Trophoblast cell (in vitro differentiated cells and primary cell): Measurements from ENCODE around the gene KCNQ1OT1.

Experiments used
- DNase-seq, 2 donors: peaks; one replicate each; pipeline ENCODE4 v3.0.0-alpha.2; 2016
- H2AFZ ChIP-seq: 2 replicates; pipeline ENCODE4 v1.6.1; 2013; ENCODE audit warnings: low read length, moderate library complexity, mild to moderate bottlenecking; ENCODE audit not compliant: insufficient read depth, poor library complexity
- H2AK5ac ChIP-seq: 2 replicates; pipeline ENCODE4 v1.6.1; 2013; ENCODE audit warnings: mild to moderate bottlenecking, low read length
- H2BK120ac ChIP-seq: 2 replicates; pipeline ENCODE4 v1.6.1; 2013; ENCODE audit warnings: low read length, mild to moderate bottlenecking, moderate library complexity; ENCODE audit not compliant: insufficient read depth, poor library complexity
- H2BK12ac ChIP-seq: 2 replicates; pipeline ENCODE4 v1.6.1; 2013; ENCODE audit warnings: mild to moderate bottlenecking, low read length, moderate library complexity
- H2BK5ac ChIP-seq: 2 replicates; pipeline ENCODE4 v1.6.1; 2013; ENCODE audit warnings: low read length, low read depth, moderate library complexity, mild to moderate bottlenecking; ENCODE audit not compliant: poor library complexity
- H3K14ac ChIP-seq: 2 replicates; pipeline ENCODE4 v1.6.1; 2013; ENCODE audit warnings: mild to moderate bottlenecking, low read length
- H3K18ac ChIP-seq: 2 replicates; pipeline ENCODE4 v1.6.1; 2013; ENCODE audit warnings: mild to moderate bottlenecking, low read length
- H3K23ac ChIP-seq: 2 replicates; pipeline ENCODE4 v1.6.1; 2013; ENCODE audit warnings: low read length
- H3K27ac ChIP-seq: 2 replicates; pipeline ENCODE4 v1.5.1; 2013; ENCODE audit warnings: low read depth, mild to moderate bottlenecking, inconsistent platforms, low read length, moderate library complexity
- H3K27me3 ChIP-seq: 2 replicates; pipeline ENCODE4 v1.6.1; 2013; ENCODE audit warnings: inconsistent platforms, mild to moderate bottlenecking, low read length, moderate library complexity; ENCODE audit not compliant: insufficient read depth
- H3K36me3 ChIP-seq, 2 experiments: 1 replicate in 1 of 2; 2 replicates in 1 of 2; pipeline ENCODE4 v1.6.1; 2013; ENCODE audit warnings: low read length in 2 of 2, mild to moderate bottlenecking in 2 of 2, moderate library complexity in 1 of 2; ENCODE audit not compliant: insufficient read depth in 2 of 2, control insufficient read depth in 1 of 2
- H3K4ac ChIP-seq: 2 replicates; pipeline ENCODE4 v1.6.1; 2013; ENCODE audit warnings: low read depth, mild to moderate bottlenecking, low read length, moderate library complexity
- H3K4me1 ChIP-seq, 2 experiments: 1 replicate in 1 of 2; 2 replicates in 1 of 2; pipeline ENCODE4 v1.6.1; 2013; ENCODE audit warnings: low read length in 2 of 2, mild to moderate bottlenecking in 2 of 2, moderate library complexity in 1 of 2; ENCODE audit not compliant: insufficient read depth in 2 of 2, control insufficient read depth in 1 of 2
- H3K4me2 ChIP-seq: 2 replicates; pipeline ENCODE4 v1.6.1; 2013; ENCODE audit warnings: inconsistent platforms, mild to moderate bottlenecking, low read length, moderate library complexity
- H3K4me3 ChIP-seq: 2 replicates; pipeline ENCODE4 v1.5.1; 2013; ENCODE audit warnings: mild to moderate bottlenecking, low read depth, low read length, inconsistent platforms
- H3K79me1 ChIP-seq: one replicate; pipeline ENCODE4 v1.6.1; 2013; ENCODE audit warnings: low read length
- H3K79me2 ChIP-seq: 2 replicates; pipeline ENCODE4 v1.6.1; 2013; ENCODE audit warnings: low read length, mild to moderate bottlenecking; ENCODE audit not compliant: control insufficient read depth, insufficient read depth, poor library complexity
- H3K9ac ChIP-seq: 2 replicates; pipeline ENCODE4 v1.6.1; 2013; ENCODE audit warnings: mild to moderate bottlenecking, low read length
- H3K9me3 ChIP-seq: 2 replicates; pipeline ENCODE4 v1.6.1; 2013; ENCODE audit warnings: low read depth, mild to moderate bottlenecking, control low read depth, inconsistent platforms, low read length; ENCODE audit not compliant: insufficient read depth
- H4K12ac ChIP-seq: 2 replicates; pipeline ENCODE4 v1.6.1; 2013; ENCODE audit warnings: low read depth, mild to moderate bottlenecking, low read length, moderate library complexity
- H4K8ac ChIP-seq: 2 replicates; pipeline ENCODE4 v1.6.1; 2013; ENCODE audit warnings: low read depth, mild to moderate bottlenecking, low read length, moderate library complexity
- H4K91ac ChIP-seq: one replicate; pipeline ENCODE4 v1.6.1; 2013; ENCODE audit warnings: low read depth, mild to moderate bottlenecking, low read length, moderate library complexity
- WGBS: extraction: QIAGEN DNeasy Blood & Tissue Kit; methylation state at CpG from one replicate; pipeline ENCODE4 v1.1.7; 2013; ENCODE audit warnings: missing lambda C conversion rate; ENCODE audit not compliant: insufficient read length, insufficient coverage; ENCODE audit errors: extremely low coverage; 5-methylcytosine and 5-hydroxymethylcytosine counted together

The KCNQ1OT1 gene

GRCh38 chr11:2590965-2591754 lies 108.6 kb downstream of the KCNQ1OT1 start:
- H2AK5ac ChIP-seq, result no peak overlapping the region
- no peak overlapping the region for H2BK5ac ChIP-seq
- no peak overlapping the region for H2AFZ ChIP-seq

GRCh38 chr11:2590131-2590964 lies 109.4 kb downstream of the KCNQ1OT1 start:
- H3K27ac ChIP-seq, result no peak overlapping the region
- no peak overlapping the region for H2BK5ac ChIP-seq
- no peak overlapping the region for H4K91ac ChIP-seq
- no peak overlapping the region for H2BK120ac ChIP-seq
- peaks cover 0 to 7% of the 10 kb centered on the region in 2 experiments for H3K4me1 ChIP-seq
- no peak overlapping the region for H3K4me3 ChIP-seq
- peaks cover 10% of the 10 kb centered on the region for H3K9me3 ChIP-seq
- no CpG with 5 or more reads among the region's 13 CpGs for WGBS
- DNase-seq, result no peak
- H3K18ac ChIP-seq, result no peak overlapping the region
- no peaks in the 10 kb centered on the region for H3K36me3 ChIP-seq
- H3K23ac ChIP-seq, result no peak overlapping the region
- no peak overlapping the region for H2AFZ ChIP-seq
- no peak overlapping the region for H2AK5ac ChIP-seq
- no peak overlapping the region for H4K12ac ChIP-seq
- H3K4ac ChIP-seq, result no peak overlapping the region
- H4K8ac ChIP-seq, result no peak overlapping the region
- H3K79me1 ChIP-seq, result no peaks in the 10 kb centered on the region
- H3K14ac ChIP-seq, result no peak overlapping the region
- H3K9ac ChIP-seq, result no peak overlapping the region
- H3K27me3 ChIP-seq, result no peaks in the 10 kb centered on the region
- no peaks in the 10 kb centered on the region for H3K79me2 ChIP-seq
- no peak overlapping the region for H2BK12ac ChIP-seq
- H3K4me2 ChIP-seq, result no peak overlapping the region

More at GRCh38 chr11:2590965-2591754, 108.6 kb downstream of the KCNQ1OT1 start:
- Histone ChIP-seq H3K27me3 (no peaks in the 10 kb centered on the region), H3K4ac (no peak overlapping the region), H3K14ac (no peak overlapping the region), H2BK12ac (no peak overlapping the region), H3K79me1 (no peaks in the 10 kb centered on the region), H3K23ac (no peak overlapping the region), H3K27ac (no peak overlapping the region), H3K79me2 (no peaks in the 10 kb centered on the region), H4K12ac (no peak overlapping the region), H3K36me3 (no peaks in the 10 kb centered on the region), H3K9ac (no peak overlapping the region), H3K4me1 (peaks cover 0 to 7% of the 10 kb centered on the region in 2 experiments), H3K4me3 (no peak overlapping the region), H4K91ac (no peak overlapping the region), H3K9me3 (peaks cover 10% of the 10 kb centered on the region), H3K18ac (no peak overlapping the region), H2BK120ac (no peak overlapping the region), H4K8ac (no peak overlapping the region), H3K4me2 (no peak overlapping the region)
- no CpG with 5 or more reads among the region's 28 CpGs for WGBS
- DNase-seq, result no peak

- Histone ChIP-seq H3K4ac (no peak overlapping the region), H3K36me3 (no peaks in the 10 kb centered on the region), H3K27ac (no peak overlapping the region), H2BK120ac (no peak overlapping the region), H3K18ac (no peak overlapping the region), H4K12ac (no peak overlapping the region), H3K4me3 (no peak overlapping the region), H3K4me2 (no peak overlapping the region), H3K9ac (no peak overlapping the region), H2BK12ac (no peak overlapping the region), H2BK5ac (no peak overlapping the region), H4K8ac (no peak overlapping the region), H3K9me3 (peaks cover 14% of the 10 kb centered on the region), H3K4me1 (peaks cover 0 to 7% of the 10 kb centered on the region in 2 experiments), H3K23ac (no peak overlapping the region), H3K79me2 (no peaks in the 10 kb centered on the region), H3K79me1 (no peaks in the 10 kb centered on the region), H3K14ac (no peak overlapping the region), H3K27me3 (no peaks in the 10 kb centered on the region), H4K91ac (no peak overlapping the region), H2AK5ac (no peak overlapping the region), H2AFZ (no peak overlapping the region)
- no peak for DNase-seq
- no CpG with 5 or more reads among the region's 12 CpGs for WGBS
Observed at GRCh38 chr11:2589538-2589934, 110.3 kb downstream of the KCNQ1OT1 start.

- H3K27ac ChIP-seq, result no peak overlapping the region
- peaks cover 15% of the 10 kb centered on the region for H3K9me3 ChIP-seq
- no peak overlapping the region for H3K18ac ChIP-seq
- no peak overlapping the region for H4K8ac ChIP-seq
- H3K79me1 ChIP-seq, result no peaks in the 10 kb centered on the region
- H3K23ac ChIP-seq, result no peak overlapping the region
- WGBS, result no CpG with 5 or more reads among the region's 29 CpGs
- H2AFZ ChIP-seq, result no peak overlapping the region
- peaks cover 0 to 7% of the 10 kb centered on the region in 2 experiments for H3K4me1 ChIP-seq
- H3K4me3 ChIP-seq, result no peak overlapping the region
- no peak overlapping the region for H2AK5ac ChIP-seq
- no peak overlapping the region for H3K14ac ChIP-seq
- no peaks in the 10 kb centered on the region for H3K79me2 ChIP-seq
- H4K12ac ChIP-seq, result no peak overlapping the region
- H3K9ac ChIP-seq, result no peak overlapping the region
- no peak overlapping the region for H3K4me2 ChIP-seq
- no peak for DNase-seq
- H2BK12ac ChIP-seq, result no peak overlapping the region
- no peak overlapping the region for H2BK120ac ChIP-seq
- no peaks in the 10 kb centered on the region for H3K27me3 ChIP-seq
- H3K4ac ChIP-seq, result no peak overlapping the region
- no peak overlapping the region for H4K91ac ChIP-seq
- no peaks in the 10 kb centered on the region for H3K36me3 ChIP-seq
- no peak overlapping the region for H2BK5ac ChIP-seq
Observed at GRCh38 chr11:2588809-2589537, 110.8 kb downstream of the KCNQ1OT1 start.
